A549 treated with AZD9567 at 1 μM for 4 hours (cell line): ENCODE data around the gene OR1L4. TPM values are rescaled to one million over a fixed set of nuclear protein-coding genes. Genes with fewer than 3 reads are reported as not detected.

ENCODE experiments used
- total RNA-seq: library from RNA; stranded (reverse); fragments of 200-300 nt; extraction: Qiagen RNA extraction; gene quantifications from 5 replicates; pipeline ENCODE4 v1.2.3, GENCODE V29; 2022; ENCODE audit not compliant: insufficient read depth

Gene OR1L4, protein sequence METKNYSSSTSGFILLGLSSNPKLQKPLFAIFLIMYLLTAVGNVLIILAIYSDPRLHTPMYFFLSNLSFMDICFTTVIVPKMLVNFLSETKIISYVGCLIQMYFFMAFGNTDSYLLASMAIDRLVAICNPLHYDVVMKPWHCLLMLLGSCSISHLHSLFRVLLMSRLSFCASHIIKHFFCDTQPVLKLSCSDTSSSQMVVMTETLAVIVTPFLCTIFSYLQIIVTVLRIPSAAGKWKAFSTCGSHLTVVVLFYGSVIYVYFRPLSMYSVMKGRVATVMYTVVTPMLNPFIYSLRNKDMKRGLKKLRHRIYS
- total RNA-seq, result not detected in 5 replicates

DNA sequence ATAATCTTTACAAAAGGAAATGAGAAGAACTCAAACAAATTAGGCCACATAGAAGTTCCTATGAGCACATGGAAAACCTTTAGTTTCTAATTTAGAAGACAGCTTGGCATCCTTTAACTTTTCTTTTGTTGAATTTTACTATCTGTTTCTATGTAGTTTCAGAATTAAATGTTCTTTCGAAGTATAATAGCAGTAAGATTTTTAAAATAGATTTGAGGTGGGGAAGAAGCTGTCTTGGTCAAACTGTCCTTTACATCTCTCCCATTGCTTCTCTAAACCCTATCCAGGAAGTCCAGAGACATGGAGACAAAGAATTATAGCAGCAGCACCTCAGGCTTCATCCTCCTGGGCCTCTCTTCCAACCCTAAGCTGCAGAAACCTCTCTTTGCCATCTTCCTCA lies at the start of gene OR1L4:
TSS of gene OR1L4 (plus strand) at position 301 of the 400 bp plus-strand sequence. CDS start at position 301, 0 bp downstream.

DNA sequence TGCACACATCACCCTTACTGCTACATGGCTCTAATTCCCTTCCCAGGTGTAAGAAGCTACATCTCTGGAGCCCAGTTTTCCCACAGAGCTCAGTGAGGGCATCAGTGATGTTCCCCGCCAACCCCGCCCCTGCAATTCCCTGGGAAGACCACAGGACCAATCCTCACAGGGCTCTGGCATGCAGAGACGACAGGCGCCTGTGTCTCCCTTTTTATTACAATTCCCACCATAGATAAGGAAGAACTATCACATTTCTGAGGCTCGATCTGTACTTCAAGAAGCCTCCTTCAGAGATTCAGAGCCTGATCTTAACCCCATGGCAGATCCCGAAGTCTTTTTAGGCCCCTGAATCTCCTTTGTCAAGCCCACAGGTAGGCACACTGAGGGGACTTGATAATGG lies 18.2 kb downstream of the OR1L4 start, which contains the start of gene OR1L6:
TSS of gene OR1L6 (plus strand) at position 301 of the 400 bp plus-strand sequence. CDS start 7,545 bp downstream, outside the sequence.

Other genes with a start within 250 kb of the OR1L4 start
- not detected in 5 replicates for gene OR1J1, start 246.1 kb upstream of the OR1L4 start, total RNA-seq
- not detected in 5 replicates for gene OR1J2, start 213.2 kb upstream of the OR1L4 start, total RNA-seq
- gene OR1J4, start 204.8 kb upstream of the OR1L4 start, total RNA-seq, result 0.09 to 0.14 TPM (median 0.12 TPM) in 3 of 5 replicates, not detected in the others
- gene OR1N1, start 196.7 kb upstream of the OR1L4 start, total RNA-seq, result not detected in 5 replicates
- gene OR1N2, start 170.9 kb upstream of the OR1L4 start, total RNA-seq, result not detected in 5 replicates
- gene OR1L8, start 140.6 kb upstream of the OR1L4 start, total RNA-seq, result not detected in 5 replicates
- 0.11 TPM in 1 of 5 replicates, not detected in the others for gene OR1Q1, start 109.3 kb upstream of the OR1L4 start, total RNA-seq
- not detected in 5 replicates for gene OR1B1, start 66.4 kb upstream of the OR1L4 start, total RNA-seq
- gene OR1L1, start 62.3 kb upstream of the OR1L4 start, total RNA-seq, result not detected in 5 replicates
- gene OR1L3, start 48.9 kb upstream of the OR1L4 start, total RNA-seq, result not detected in 5 replicates
- not detected in 5 replicates for gene OR1L6, start 18.3 kb downstream of the OR1L4 start, total RNA-seq
- not detected in 5 replicates for gene OR5C1, start 64.9 kb downstream of the OR1L4 start, total RNA-seq
- not detected in 5 replicates for gene OR1K1, start 76.1 kb downstream of the OR1L4 start, total RNA-seq
- 15.2 to 16.8 TPM (median 16.7 TPM) in 5 replicates for gene PDCL, start 104.6 kb downstream of the OR1L4 start, total RNA-seq
- gene RC3H2, start 181.4 kb downstream of the OR1L4 start, total RNA-seq, result 17.0 to 27.1 TPM (median 21.9 TPM) in 5 replicates
- gene ZBTB6, start 189.3 kb downstream of the OR1L4 start, total RNA-seq, result 4.4 to 6.5 TPM (median 5.8 TPM) in 5 replicates
- gene ZBTB26, start 207.5 kb downstream of the OR1L4 start, total RNA-seq, result 1.2 to 2.1 TPM (median 1.8 TPM) in 5 replicates
- 13.9 to 18.0 TPM (median 16.3 TPM) in 5 replicates for gene RABGAP1, start 217.0 kb downstream of the OR1L4 start, total RNA-seq